ENCODE data around the gene CCR9.

- no peak for TF ChIP-seq CTCF (IDR thresholded peaks at IDR 0.05)
- TF ChIP-seq POLR2A (IDR thresholded peaks at IDR 0.05): no peak
These were observed 64.6 kb downstream of the CCR9 start for GRCh38 chr3:45950686-45951600.

Data from testis (tissue), 2 donors.